Measurements from ENCODE around the gene KCTD7.
"Not testable (repeated sequence)": the region's sequence is repeated elsewhere in the genome, so short reads cannot be mapped to it uniquely, and the experiment has no call there.

GRCh38 chr7:66590302-66591057, 38.2 kb upstream of the KCTD7 start:
- not testable (repeated sequence) for TF ChIP-seq CTCF (conservative IDR thresholded peaks at IDR 0.05; ENCODE audit: low read depth, low read length); NFE2L2 (IDR thresholded peaks at IDR 0.05; ENCODE audit: low read depth, low read length)
- TF ChIP-seq, protein P1, sequence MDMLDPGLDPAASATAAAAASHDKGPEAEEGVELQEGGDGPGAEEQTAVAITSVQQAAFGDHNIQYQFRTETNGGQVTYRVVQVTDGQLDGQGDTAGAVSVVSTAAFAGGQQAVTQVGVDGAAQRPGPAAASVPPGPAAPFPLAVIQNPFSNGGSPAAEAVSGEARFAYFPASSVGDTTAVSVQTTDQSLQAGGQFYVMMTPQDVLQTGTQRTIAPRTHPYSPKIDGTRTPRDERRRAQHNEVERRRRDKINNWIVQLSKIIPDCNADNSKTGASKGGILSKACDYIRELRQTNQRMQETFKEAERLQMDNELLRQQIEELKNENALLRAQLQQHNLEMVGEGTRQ (IDR thresholded peaks at IDR 0.05; ENCODE audit: low read depth, low read length) = not testable (repeated sequence)
- peak; percentile 62; the same call in 1 of the 2 replicates for TF ChIP-seq POLR2A (IDR thresholded peaks at IDR 0.05; ENCODE audit: low read depth, low read length)

Data from IMR-90 (cell line).